HG03064 (cell line): ENCODE results near the gene AKAP1.

ENCODE experiments used
- ATAC-seq: cut with Tn5 transposase; IDR thresholded peaks from one replicate; pipeline ENCODE4 v1.9.1; 2021; ENCODE audit warnings: low read depth; ENCODE audit not compliant: unreplicated experiment

AKAP1 gene

GRCh38 chr17:57152967-57153528 lies 68.0 kb downstream of the AKAP1 start:
- no peak for ATAC-seq

GRCh38 chr17:57154921-57155320 lies 69.9 kb downstream of the AKAP1 start:
- no peak for ATAC-seq

- no peak for ATAC-seq
Measured at GRCh38 chr17:57158325-57158724, 73.3 kb downstream of the AKAP1 start.

GRCh38 chr17:57158795-57159194 lies 73.7 kb downstream of the AKAP1 start:
- no peak for ATAC-seq

DNA sequence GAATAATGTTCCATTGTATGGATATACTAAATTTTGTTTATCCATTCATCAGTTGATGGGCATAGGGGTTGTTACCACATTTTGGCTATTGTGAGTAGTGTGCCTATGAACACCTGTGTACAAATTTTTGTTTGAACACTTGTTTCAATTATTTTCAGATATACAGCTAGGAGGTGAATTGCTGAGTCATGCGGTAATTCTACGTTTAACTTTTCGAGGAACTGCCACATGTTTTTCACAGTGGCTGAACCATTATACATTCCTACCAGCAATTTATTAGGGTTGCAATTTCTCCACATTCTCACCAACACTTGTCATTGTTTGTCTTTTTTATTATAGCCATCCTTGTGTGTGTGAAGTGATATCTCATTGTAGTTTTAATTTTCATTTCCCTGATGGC lies 75.6 kb downstream of the AKAP1 start:
- ATAC-seq = no peak

DNA sequence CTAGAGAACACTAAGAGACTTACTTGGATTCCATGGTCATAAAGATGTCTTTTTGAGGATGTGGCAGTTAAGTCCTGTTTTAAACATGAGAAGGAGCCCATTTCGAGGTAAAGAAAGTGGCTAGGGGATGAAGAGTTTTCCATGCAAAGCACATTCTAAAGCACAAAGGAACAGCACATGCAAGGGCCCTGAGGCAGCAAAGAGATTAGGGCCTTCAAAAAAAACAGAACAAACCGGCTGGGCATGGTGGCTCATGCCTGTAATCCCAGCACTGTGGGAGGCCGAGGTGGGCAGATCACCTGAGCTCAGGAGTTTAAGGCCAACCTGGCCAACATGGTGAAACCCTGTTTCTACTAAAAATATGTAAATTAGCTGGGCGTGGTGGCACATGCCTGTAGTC lies 79.8 kb downstream of the AKAP1 start:
- ATAC-seq = no peak

DNA sequence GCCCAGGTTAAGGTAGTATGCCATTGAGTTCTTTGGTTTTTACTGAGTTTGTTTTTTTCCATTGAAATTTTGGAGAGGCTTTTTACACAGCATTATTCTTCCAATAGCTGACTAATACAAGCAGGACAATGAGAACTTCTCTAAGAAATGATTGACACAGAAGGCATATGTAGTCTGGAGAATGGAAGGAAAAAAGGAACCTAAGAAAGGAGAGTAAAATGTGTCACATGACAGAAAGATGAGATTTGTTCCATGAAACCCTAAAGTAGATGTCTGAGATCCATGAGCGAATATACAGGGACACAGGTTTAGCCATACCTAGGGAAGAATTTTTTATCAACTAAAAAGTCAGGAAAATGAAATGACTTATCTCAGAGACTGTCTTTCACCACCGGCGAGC lies 80.7 kb downstream of the AKAP1 start:
- ATAC-seq = no peak

DNA sequence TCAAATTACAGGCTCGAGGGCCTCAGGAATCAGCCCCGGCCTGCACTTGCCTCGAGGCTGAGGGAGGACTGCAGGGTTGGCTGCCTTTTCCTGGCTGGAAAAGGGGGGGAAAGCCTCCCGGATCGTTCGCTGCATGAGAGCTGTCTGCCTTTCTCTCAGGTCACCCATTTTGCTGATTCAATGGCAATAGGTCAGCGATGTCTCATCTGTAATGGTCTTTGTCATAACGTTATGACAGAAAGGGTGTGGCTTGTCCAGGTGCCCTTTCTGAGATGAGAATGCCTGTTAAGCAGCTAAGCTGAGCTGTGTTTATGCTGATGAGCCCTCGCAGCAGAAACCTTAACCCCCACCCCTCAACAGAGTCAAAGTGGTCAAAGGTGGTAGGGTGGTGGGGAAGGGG lies 81.8 kb downstream of the AKAP1 start:
- no peak for ATAC-seq

GRCh38 chr17:57168695-57169094 lies 83.6 kb downstream of the AKAP1 start:
- no peak for ATAC-seq

DNA sequence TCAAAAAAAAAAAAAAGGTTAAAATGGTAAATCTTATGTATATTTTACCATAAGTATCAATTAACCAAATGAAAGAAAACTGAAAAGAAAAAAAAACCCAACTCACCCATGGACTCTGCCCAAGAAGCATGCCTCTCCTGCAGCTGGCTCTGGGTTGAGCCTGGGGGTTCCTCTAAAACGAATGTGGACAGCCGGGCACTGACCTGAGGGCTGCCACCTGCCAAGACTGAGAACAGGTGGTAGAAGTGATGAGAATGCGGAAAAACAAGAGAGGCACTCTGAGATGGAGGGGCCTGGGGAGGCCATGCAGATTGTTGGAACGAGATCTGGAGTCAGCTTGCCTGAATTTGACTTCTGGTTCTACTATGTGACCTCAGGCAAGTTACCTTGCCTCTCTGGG lies 85.8 kb downstream of the AKAP1 start:
- ATAC-seq = no peak
